HG03571 (cell line): ENCODE data around the gene COTL1.

ENCODE experiments used
- ATAC-seq: cut with Tn5 transposase; IDR thresholded peaks from one replicate; pipeline ENCODE4 v1.9.1; 2021; ENCODE audit not compliant: unreplicated experiment

Gene COTL1

DNA sequence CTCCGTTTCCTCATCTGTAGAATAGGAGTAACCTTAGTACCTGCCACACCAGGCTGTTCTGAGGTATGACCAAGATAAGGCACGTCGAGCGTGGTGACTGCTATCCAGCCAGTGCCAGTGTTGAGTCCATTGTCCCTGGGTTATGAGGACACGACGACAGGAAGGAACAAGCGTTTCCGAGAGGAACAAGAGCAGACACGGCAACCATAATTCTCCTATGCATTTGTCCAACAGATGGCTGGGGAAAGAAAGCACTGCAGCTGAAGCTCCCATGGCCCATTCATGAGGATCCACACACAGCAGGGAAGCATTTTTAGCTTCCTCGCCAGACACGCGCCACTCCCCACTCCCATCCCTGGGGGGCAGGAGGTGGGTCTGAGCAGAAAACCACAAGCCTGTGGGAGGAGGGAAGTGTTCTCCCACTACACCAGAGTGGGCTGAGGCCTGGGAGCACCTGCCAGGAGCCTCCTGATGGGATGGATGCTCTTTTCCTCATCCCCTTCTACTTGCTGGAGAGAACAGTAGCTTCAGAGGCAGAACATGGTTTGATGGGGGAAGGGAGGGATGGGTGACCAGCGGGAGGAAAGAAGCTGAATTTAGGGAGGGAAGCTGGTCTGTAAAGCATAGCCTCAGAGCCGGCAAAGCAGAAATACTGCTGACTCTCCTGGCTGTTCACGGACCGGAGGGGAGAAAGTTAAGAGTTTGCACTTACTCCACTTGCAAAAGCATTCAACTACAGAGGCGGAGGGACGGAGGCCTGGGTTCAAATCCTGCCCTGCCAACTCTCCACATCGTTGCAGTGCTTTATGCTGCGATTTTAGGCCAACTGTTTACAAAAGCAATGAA, 2.7 kb downstream of the COTL1 start:
- no peak for ATAC-seq

DNA sequence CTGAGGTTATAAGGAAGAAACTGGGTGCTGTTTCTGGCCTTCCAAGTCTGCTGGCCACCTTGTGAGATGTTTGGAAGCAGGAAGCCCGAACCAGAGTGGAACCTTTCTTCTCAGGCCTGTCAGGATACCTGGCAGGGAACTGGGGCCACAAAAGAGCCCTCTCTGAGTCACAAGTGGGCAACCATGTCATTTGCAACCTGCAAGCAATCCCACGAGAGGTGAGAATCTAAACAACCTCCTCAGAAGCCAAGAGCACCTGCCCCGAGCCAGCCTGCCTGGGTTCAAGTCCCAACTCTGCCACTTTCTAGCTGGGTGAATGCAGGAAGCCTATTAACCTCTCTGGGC, 3.3 kb downstream of the COTL1 start:
- ATAC-seq = no peak

DNA sequence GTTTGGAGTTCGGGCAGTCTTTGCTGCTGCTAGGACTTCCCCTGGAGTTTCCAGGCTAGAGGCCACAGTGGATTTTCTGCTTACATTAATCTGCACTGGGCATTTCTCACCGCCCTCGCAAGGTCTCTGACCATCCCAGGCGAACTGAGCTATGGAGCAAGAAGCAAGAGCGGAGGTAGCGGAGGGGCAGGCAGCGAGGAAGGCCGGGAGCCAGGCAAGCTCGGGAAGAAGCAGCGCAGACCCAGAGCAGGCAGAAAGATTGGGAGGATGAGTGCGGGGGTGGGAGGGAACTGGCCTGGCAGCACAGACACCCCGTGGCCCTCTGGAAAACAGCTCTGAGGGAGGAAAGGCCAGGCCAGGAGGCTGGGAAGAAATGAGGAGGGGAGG, 3.8 kb downstream of the COTL1 start:
- ATAC-seq = no peak

DNA sequence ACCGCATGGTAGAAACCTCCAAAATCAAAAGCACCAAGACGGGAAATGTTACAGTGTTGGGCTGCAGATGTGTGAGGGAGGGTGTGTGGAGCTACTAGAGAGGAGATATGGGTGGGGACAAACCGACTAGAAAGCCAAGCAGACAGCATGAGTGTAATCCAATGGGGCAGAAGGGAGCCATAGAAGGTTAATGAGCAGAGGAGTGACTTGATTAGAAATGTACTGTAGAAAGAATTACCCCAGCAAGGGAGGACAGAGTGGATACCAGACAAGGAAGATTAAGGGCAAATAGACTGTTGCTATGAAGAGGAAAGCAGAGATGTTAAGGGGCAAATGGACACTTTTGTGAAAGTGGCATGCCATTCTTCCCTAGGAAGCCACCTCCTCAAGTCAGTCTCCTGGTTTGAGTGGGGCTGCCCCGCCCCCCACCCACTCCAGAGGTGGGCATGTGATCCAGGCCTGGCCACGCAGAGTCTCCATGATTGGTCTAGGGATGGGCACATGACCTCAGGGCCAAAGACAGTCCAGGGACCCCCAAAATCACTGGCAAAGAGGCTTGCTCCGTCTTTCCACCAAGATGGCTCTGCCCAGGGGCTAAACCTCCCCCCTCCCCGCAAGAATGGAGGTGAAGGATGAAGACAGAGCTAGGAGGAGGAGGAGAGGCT, 4.3 kb downstream of the COTL1 start:
- no peak for ATAC-seq

DNA sequence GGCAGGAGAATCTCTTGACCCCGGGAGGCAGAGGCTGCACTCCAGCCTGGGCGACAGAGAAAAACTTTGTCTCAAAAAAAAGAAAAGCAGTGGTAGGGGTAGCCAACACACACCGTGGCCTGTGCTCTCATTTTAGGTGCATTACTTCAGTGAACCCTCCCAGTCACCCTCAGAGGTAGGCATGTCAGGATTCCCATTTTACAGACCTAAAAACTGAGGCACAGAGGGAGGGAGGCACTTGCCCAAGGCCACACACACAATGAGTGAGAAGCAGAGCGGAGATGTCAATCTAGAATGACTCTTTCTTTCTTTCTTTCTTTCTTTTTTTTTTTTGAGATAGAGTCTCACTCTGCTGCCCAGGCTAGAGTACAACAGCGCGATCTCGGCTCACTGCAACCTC, 5.2 kb downstream of the COTL1 start:
- no peak for ATAC-seq

DNA sequence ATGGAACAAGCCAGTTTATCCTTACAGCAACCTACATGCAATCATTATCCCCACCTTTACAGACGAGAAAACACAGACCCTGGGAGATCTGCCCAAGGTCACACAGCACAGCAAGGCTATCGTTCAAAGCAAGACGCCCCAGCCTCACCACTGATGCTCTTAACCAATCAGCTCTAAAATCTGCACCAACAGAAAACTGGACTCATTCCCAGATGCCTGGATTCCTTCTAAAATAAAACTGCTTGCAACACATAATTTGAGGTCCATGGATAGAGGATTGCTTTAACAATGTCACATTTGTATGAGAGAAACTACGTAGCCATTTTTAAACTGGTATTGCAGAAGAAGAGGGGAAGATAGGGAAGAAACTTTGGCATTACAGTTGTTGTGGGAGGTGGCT, 6.8 kb downstream of the COTL1 start:
- no peak for ATAC-seq

DNA sequence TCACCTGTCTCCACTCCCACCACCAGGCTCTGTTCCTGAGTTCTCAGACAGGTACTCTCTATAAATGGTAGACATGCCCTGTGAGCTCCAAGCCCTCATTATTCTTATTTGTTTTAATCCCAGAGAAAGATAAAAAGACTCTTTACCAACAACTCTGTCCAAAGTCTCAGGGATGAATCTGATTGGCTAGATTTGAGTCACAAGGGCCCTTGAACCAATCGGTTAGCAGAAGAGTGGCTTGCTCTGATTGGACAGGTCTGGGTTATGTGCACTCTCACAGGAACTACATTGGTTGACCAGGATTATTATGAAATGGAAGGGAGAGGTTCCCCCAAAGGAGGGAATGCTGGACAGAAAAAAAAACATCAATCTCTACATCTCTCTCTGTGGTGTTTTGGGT, 7.5 kb downstream of the COTL1 start:
- no peak for ATAC-seq

DNA sequence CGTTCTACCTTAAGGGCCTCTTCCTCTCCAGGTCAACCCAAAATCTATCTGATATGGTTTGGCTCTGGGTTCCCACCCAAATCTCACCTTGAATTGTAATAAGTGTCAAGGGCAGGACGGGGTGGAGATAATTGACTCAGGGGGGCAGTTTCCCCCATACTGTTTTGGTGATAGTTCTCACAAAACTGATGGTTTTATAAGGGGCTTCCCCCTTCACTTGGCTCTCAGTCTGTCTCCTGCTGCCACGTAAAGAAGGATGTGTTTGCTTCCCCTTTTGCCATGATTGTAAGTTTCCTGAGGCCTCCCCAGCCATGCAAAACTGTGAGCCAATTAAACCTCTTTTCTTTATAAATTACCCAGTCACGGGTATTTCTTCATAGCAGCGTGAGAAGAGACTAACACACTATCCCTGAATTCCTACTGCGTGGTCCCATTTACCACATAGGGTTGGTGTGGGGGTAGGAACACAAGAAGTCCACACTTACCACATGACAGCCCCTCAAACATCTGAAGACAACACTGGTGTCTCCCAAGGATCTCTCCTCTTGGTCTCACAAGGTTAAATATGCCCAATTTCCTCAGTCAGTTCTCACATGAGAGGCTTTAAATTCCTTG, 8.2 kb downstream of the COTL1 start:
- ATAC-seq = no peak

DNA sequence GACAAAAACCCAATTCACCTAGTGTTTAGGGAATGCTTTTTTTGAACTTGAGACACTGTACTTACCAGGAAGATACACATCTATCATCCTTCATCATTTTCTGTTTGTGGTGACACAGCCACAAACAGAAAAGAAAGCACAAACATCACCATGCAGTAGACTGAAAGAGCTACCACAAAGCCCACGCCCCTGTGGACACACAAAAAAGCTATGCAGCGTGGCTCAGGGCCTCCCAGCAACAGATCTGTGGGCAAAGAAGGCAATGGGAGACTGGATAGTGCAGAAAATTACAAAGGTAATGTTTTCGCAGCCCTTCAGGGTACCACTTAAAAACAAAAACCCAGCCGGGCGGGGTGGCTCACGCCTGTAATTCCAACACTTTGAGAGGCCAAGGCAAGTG, 9.6 kb downstream of the COTL1 start:
- ATAC-seq = no peak

DNA sequence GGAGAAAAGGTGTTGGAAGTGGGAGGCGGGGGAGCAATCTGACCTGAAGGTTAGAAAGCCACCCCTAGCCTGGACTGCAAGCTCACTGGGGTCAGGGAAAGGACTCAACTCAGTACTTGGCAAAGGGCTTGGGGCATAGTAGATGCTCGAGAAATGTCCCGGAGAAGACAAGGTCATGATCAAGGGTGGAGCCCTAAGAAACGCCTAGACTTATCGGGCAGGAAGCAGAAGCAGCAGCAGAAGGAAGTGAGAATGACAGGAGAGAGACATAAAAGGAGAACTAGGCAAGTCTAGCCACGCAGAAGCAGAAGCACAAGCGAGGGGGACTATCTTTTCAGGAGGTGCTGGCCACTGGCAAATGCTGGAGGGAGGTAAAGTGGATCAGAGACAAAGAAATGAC, 10.2 kb downstream of the COTL1 start:
- ATAC-seq = no peak

DNA sequence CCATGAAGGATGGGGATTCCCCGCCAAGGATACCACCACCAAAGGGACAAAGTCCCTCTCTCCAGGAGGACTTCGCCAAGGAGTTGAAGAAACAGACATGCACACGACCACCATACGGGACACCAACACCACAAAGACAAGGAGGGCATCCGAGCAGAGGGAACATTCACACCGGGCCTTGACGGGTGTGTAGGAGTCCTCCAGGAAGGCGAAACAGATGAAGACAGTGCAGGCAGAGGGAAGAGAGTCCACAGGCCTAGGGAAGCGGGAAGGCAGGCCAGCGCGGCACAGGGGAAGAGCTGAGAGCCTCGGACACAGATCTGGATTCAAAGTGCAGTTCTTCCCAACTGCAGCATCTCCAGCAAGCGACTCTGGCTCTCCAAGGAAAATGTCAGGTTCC, 10.8 kb downstream of the COTL1 start:
- ATAC-seq = no peak

DNA sequence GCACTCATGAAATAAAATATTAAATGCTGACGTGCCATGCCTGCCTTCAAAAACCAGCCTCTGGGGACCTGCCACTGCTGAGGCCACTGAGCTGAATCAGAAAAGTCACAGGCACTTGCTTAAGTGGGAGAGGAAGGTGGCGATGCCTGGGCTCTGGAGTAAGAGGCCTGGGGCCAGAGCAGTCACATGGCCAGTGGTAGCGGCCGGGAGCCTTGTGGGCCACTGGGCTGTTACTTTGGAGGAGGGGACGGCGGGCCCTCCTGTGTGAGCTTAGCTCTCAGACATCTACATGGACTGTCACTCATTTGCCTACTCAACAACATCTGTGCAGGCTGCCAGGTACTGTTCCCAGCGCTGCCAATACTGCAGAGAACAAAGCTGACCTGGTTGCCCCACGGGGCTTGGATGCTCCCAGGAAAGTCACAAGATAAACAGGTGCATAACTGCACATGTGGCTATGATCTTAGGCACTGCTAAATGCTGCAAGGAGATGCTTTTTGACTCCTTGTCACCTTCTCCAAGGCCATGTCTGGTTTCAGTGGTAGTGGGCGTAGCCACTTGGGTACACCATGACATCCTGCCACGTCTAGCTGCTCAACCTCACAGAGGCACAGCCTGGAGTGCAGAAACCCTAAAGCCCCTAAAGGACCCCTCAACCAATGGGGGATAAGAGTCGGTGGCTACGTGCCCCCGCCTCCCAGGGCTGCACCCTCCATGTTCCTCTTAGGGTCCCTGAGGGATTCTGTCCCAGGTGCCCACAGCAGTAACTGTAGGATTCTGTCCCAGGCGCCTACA, 11.6 kb downstream of the COTL1 start:
- no peak for ATAC-seq

DNA sequence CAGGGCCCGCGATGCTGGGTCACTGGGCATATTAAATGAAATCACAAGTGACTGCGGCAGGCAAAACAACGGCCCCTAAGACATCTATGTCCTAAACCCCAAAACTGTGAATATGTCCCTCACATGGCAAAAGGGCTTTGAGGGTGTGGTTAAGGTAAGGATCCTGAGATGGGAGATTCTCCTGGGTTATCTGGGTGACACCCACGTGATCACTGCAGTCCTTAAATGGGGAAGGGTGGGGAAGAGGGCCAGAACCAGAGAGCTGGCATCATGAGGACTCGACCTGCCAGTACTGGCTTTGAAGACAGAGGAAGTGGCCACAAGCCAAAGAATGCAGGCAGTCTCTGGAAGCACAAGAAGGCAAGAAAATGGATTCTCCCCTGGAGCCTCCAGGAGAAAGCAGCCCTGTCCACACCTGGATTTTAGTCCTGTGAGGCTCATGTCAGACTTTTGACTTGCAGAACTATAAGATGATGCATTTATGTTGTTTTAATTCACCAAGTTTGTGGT, 12.5 kb downstream of the COTL1 start:
- no peak for ATAC-seq

DNA sequence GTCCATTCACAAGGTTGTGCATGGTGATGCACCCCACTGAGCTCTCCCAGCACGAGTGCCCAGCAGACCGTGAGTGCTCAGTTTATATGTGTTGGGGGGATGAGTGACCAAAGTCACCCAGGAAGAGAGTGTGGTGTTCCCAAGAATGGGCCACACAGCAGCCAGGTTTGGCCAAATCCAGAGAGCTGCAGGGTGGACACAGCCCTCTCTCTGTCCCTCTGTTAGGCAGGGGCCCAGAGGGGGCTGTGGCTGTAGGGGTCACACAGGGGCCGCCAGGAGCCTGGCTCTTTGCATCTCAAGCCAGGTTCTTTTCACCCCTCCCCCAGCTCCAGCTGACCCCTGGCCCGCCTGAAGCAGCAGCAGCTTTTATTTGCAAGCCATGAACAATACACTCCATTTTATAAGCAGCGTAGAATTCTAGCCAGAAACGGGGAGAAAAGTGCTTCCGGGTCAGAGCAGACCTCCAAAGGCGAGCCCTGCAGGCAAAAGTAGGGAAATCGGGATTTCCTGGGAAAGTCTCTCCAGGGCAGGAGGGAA, 13.3 kb downstream of the COTL1 start:
- no peak for ATAC-seq

DNA sequence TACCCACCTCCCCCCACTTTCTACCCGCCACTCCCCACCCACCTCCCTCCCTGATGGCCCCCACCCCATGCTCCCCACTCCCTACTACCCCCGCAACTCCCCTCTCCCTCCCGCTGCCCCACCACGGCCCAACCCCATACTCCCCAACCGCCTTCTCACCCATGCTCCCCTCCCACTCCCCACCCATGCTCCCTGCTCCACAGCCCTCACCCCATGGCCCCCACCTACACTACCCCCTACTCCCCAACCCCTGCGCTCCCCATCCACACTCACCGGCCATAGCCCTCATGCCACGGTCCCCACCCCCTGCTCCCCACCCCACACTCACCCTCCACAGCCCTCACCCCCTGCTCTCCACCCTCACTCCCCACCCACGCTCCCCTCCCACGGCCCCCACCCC, 13.9 kb downstream of the COTL1 start:
- ATAC-seq = no peak

DNA sequence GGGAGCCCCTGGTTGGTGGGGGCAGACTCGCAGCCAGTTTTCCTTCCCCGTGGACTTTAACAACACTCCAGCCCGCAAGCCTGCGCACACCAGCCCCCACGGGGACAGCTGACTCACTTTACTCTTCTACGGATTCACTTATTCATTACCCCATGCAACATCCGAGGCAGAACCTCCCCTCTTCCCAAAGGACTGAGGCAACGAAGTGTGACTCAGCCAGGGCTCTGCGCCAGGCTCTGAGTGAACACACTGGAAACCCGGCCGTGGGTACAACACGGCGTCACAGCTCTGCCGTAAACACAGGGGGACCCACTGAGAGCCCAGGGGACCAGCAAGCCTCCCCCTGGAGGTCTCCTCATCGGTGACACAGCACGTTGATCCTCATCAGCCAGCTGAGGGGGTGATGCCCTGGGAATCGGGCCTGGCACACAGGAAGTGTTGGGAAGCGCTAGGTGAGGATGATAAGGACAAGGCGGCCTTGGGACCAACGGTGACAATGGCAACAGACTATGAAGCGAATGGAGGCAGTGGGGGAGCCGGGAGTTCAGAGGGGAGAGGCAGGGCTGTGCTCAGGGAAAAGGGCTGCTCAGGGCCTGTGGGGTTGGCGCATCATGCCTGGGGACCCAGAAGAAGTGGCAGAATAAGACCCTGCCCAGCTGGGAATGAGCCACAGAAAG, 14.6 kb downstream of the COTL1 start:
- no peak for ATAC-seq

DNA sequence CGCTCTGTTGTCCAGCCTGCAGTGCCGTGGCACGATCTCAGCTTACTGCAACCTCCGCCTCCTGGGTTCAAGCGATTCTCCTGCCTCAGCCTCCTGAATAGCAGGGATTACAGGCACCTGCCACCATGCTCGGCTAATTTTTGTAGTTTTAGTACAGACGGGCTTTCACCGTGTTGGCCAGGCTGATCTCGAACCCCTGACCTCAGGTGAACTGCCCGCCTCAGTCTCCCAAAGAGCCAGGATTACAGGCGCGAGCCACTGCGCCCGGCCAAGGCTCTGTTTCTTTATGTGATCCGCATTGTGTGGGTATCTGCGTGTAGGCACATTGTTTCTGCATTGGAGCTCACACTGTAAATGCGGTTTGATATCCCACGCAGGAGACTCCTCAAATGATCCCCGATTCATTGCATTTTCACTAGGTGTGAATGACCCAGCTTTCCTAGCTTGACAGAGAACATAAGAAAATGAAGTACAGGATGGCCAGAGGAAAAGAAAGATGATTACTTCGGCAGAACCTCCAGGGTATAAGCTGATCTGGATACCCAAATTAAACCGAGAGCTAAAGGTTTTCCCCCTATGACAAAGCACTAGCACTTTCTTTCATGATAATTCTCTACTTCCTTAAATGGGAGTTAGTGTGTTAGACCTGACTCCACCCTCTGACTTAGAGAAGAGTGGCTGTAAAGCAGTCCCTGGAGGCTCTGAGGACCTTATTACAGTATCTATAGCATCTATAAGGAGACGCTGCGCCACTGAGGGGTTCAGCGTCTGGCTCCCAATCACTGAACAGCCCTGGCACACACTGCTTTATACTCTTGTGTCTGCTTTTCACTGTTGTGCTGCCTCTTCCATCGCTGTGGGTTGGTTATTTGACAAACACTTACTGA, 17.3 kb downstream of the COTL1 start:
- peak; percentile 56 for ATAC-seq

DNA sequence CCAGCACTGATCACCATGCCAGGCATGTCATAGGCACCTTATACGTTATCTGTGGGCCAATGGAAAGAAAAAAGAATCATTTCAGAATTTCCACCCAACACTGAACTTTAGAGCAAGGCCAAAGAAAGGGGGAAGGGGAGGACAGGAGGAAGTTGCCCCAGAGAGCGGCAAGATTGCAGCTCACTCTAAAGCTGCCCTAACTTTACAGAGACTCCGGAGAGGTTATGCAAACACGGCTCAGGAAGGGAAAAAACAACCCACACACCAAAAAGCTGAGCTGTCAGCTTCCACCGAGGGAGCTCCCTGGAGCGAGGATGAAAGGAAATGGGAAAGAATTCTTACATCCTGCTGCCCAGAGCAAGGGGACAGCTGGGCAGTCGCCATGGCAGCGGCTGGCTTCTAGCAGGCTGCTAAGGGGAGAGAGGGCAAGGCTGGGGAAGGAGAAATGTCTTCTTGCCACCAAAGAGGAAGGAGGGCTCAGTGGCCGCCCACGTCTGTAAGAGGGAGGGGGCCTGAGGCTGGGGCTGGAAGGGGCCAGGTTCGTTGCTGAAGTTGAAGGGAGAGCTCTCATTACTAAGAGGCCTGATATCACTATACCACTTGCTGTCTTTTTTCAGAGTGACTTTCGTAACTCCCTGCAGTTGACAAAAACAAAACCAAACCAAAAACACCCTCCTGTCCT, 18.2 kb downstream of the COTL1 start:
- no peak for ATAC-seq

DNA sequence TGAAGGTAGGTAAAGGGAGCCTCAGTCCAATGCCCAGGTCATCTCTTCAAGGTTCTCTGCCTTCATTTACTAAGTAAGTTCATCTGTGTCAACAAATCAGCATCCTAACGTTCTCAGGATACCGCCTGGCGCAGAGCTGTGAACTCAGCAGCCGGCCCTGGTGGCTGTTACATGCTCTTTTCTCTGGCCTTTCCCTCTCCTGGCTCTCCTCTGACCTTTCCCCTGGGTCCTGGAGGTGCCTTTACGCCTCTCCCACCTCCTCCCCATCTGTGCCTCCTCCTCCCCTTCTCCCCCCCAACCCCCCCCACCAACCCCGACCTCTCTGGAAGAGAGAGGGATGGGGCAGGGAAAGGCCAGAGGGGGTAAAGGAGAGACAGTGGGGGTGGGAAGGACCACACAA, 19.5 kb downstream of the COTL1 start:
- no peak for ATAC-seq
